ENCODE data around the gene ADGRG2. TPM values are rescaled to one million over a fixed set of nuclear protein-coding genes. Genes with fewer than 3 reads are reported as not detected.
"Not testable (repeated sequence)": the region's sequence is repeated elsewhere in the genome, so short reads cannot be mapped to it uniquely, and the experiment has no call there.

The ADGRG2 gene
- total RNA-seq, 4 donors from 2014 or later = 0.11 to 0.16 TPM; not detected in 2

- in situ Hi-C loops (cut with MboI; ENCODE audit: low sequenced_read_pairs in 4 of 4) (no loop called here), intact Hi-C loops (cut with DNase I; ENCODE audit: low total_unique reads) (no loop called here)
- H3K4me3 ChIP-seq = no peak overlapping the region
- H3K27me3 ChIP-seq = no peaks in the 10 kb centered on the region
- no peak overlapping the region for H3K27ac ChIP-seq
- H3K9me3 ChIP-seq = no peaks in the 10 kb centered on the region
- no peaks in the 10 kb centered on the region for H3K36me3 ChIP-seq
- DNase-seq = no peak
- ATAC-seq = no peak
- no peak for TF ChIP-seq CTCF (IDR thresholded peaks at IDR 0.05 in 4 of 5, conservative IDR thresholded peaks at IDR 0.05 in 1 of 5)
- TF ChIP-seq POLR2A (IDR thresholded peaks at IDR 0.05) = no peak
- no peaks in the 10 kb centered on the region for H3K4me1 ChIP-seq
Observed at GRCh38 chrX:19028560-19028959, 93.7 kb downstream of the ADGRG2 start.

DNA sequence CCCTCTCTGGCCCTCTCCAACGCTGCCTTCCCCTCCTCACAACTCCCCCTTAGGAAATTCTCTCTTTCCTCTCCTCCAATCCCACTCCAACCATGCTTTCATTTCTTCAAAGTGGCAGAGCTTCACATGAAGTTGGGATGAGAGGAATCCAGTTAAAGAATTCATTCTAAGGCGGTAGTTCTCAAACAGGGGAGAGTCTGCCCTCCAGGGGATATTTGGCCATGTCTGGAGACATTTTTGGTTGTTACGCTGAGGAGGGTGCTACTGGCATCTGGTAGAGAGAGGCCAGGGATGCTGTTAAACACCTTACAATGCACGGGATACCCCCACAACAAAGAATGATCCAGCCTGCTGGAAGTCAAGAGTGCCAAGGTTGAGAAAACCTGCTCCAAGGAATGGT is 97.9 kb downstream of the ADGRG2 start:
- TF ChIP-seq POLR2A (IDR thresholded peaks at IDR 0.05) = no peak
- no peak for TF ChIP-seq CTCF (IDR thresholded peaks at IDR 0.05 in 4 of 5, conservative IDR thresholded peaks at IDR 0.05 in 1 of 5)
- intact Hi-C loops (cut with DNase I; ENCODE audit: low total_unique reads) = no loop called here

GRCh38 chrX:19019996-19020395 is 102.3 kb downstream of the ADGRG2 start:
- Histone ChIP-seq H3K27me3 (no peaks in the 10 kb centered on the region), H3K27ac (no peak overlapping the region), H3K36me3 (no peaks in the 10 kb centered on the region), H3K9me3 (no peaks in the 10 kb centered on the region), H3K4me1 (no peaks in the 10 kb centered on the region), H3K4me3 (no peak overlapping the region)
- DNase-seq (no peak), ATAC-seq (no peak)
- TF ChIP-seq CTCF (IDR thresholded peaks at IDR 0.05 in 4 of 5, conservative IDR thresholded peaks at IDR 0.05 in 1 of 5) (no peak), POLR2A (IDR thresholded peaks at IDR 0.05) (no peak)
- in situ Hi-C loops (cut with MboI; ENCODE audit: low sequenced_read_pairs in 4 of 4) = no loop called here
- intact Hi-C loops (cut with DNase I; ENCODE audit: low total_unique reads) = no loop called here

More for the DNA sequence above, 97.9 kb downstream of the ADGRG2 start:
- Histone ChIP-seq H3K4me3 (no peak overlapping the region), H3K36me3 (no peaks in the 10 kb centered on the region), H3K4me1 (no peaks in the 10 kb centered on the region), H3K27me3 (no peaks in the 10 kb centered on the region), H3K9me3 (no peaks in the 10 kb centered on the region), H3K27ac (no peak overlapping the region)
- in situ Hi-C loops (cut with MboI; ENCODE audit: low sequenced_read_pairs in 4 of 4) = no loop called here
- no peak for DNase-seq
- ATAC-seq = no peak

- Histone ChIP-seq H3K36me3 (no peaks in the 10 kb centered on the region), H3K4me3 (no peak overlapping the region), H3K4me1 (no peaks in the 10 kb centered on the region), H3K9me3 (no peaks in the 10 kb centered on the region), H3K27ac (no peak overlapping the region), H3K27me3 (no peaks in the 10 kb centered on the region)
- intact Hi-C loops (cut with DNase I; ENCODE audit: low total_unique reads) = no loop called here
- ATAC-seq (no peak), DNase-seq (no peak)
- in situ Hi-C loops (cut with MboI; ENCODE audit: low sequenced_read_pairs in 4 of 4) = no loop called here
- TF ChIP-seq POLR2A (IDR thresholded peaks at IDR 0.05) (no peak), CTCF (IDR thresholded peaks at IDR 0.05 in 4 of 5, conservative IDR thresholded peaks at IDR 0.05 in 1 of 5) (peak in 1 of 5 experiments; percentile 26)
Observed at GRCh38 chrX:19017271-19017670, 105.0 kb downstream of the ADGRG2 start.

DNA sequence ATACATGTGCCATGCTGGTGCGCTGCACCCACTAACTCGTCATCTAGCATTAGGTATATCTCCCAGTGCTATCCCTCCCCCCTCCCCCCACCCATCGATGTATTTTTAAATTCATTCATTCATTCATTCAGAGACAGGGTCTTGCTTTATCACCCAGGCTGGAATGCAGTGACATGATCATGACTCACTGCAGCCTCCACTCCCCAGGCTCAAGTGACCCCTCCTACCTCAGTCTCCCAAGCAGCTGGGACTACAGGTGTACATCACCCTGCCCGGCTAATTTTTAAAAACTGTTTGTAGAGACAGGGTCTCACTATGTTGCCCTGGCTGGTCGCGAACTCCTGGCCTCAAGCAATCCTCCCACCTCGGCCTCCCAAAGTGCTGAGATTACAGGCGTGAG is 105.7 kb downstream of the ADGRG2 start:
- H3K27ac ChIP-seq; H3K27me3 ChIP-seq; H3K9me3 ChIP-seq; ATAC-seq; DNase-seq; H3K36me3 ChIP-seq; in situ Hi-C loops (cut with MboI; ENCODE audit: low sequenced_read_pairs in 4 of 4); H3K4me1 ChIP-seq; H3K4me3 ChIP-seq; intact Hi-C loops (cut with DNase I; ENCODE audit: low total_unique reads): not testable (repeated sequence)
